ENCODE measurements around the gene KCNJ10.
A peak's percentile ranks its signal among the peaks of the same experiment; 100 is the strongest.

Gene KCNJ10

DNA sequence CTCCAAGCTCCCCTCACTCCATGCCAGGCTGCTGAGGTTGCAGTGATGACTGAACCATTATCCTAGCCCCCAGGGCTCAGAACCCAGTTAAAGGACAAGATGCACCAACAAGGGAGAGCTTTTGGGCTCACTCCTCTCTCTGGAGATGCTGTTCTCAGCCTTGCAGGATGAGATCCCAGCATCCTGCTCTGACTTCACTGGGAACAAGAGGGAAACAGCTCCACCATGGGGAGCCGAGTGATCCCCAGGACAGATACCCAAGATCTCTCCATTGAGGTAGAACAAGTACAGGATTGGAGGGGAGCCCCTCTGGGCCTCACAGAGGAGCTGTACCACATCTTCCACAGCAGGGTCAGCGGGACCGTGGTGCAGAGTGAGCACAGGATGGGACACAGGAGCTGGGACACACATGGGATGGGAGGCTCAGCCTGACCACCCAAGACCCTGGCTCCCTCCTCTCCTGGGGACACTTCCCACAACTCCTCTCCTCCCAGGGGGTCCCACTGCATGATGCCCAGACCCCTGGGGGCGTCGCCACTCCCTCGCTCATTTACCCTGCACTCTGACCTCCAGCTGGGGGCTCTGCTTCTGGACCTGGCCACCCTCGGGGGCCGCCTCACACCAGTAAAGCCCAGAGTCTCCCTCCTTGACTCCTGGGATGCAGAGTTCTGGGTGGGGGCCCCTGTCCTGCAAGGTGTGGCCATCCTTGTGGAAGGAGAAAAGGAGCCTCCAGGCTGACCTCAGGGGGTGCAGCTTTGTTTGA lies 97.3 kb downstream of the KCNJ10 start:
- TF ChIP-seq, protein P1, sequence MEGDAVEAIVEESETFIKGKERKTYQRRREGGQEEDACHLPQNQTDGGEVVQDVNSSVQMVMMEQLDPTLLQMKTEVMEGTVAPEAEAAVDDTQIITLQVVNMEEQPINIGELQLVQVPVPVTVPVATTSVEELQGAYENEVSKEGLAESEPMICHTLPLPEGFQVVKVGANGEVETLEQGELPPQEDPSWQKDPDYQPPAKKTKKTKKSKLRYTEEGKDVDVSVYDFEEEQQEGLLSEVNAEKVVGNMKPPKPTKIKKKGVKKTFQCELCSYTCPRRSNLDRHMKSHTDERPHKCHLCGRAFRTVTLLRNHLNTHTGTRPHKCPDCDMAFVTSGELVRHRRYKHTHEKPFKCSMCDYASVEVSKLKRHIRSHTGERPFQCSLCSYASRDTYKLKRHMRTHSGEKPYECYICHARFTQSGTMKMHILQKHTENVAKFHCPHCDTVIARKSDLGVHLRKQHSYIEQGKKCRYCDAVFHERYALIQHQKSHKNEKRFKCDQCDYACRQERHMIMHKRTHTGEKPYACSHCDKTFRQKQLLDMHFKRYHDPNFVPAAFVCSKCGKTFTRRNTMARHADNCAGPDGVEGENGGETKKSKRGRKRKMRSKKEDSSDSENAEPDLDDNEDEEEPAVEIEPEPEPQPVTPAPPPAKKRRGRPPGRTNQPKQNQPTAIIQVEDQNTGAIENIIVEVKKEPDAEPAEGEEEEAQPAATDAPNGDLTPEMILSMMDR (IDR thresholded peaks at IDR 0.05; ENCODE audit: control insufficient read depth, extremely low read depth, insufficient read depth), result no peak
- DNase-seq (ENCODE audit: low read depth), result no peak
- H3K4me3 ChIP-seq (ENCODE audit: low read depth, low read length), result no peak overlapping the region

GRCh38 chr1:159970932-159971342 lies 99.0 kb downstream of the KCNJ10 start:
- TF ChIP-seq, protein P1 (IDR thresholded peaks at IDR 0.05; ENCODE audit: control insufficient read depth, extremely low read depth, insufficient read depth), result no peak
- DNase-seq (ENCODE audit: low read depth), result no peak
- H3K4me3 ChIP-seq (ENCODE audit: low read depth, low read length), result no peak overlapping the region

GRCh38 chr1:159968901-159969300 lies 101.1 kb downstream of the KCNJ10 start:
- no peak for DNase-seq (ENCODE audit: low read depth)
- TF ChIP-seq, protein P1 (IDR thresholded peaks at IDR 0.05; ENCODE audit: control insufficient read depth, extremely low read depth, insufficient read depth), result no peak
- no peak overlapping the region for H3K4me3 ChIP-seq (ENCODE audit: low read depth, low read length)

DNA sequence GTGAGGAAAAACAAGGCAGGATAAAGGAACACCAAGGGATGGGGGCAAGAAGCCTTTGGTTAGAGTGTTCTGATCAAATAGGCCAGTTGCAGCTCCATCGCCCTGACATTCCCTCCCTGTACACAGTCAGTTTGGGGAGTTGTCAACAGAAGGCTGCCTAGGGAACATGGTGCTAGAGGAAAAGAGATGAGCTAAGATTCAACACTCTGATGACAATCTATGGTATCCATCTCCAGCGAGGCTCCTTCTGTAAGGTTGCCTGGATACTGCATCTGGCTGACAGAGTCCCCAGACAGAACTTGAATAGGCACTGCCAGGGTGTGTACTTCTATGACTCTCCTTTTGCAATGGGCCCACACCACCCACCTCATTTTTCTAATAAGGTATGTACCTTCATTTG lies 104.7 kb downstream of the KCNJ10 start:
- TF ChIP-seq, protein P1 (IDR thresholded peaks at IDR 0.05; ENCODE audit: control insufficient read depth, extremely low read depth, insufficient read depth), result no peak
- H3K4me3 ChIP-seq (ENCODE audit: low read depth, low read length), result no peak overlapping the region
- DNase-seq (ENCODE audit: low read depth), result no peak

GRCh38 chr1:159964144-159964543 lies 105.8 kb downstream of the KCNJ10 start:
- TF ChIP-seq, protein P1 (IDR thresholded peaks at IDR 0.05; ENCODE audit: control insufficient read depth, extremely low read depth, insufficient read depth), result no peak
- DNase-seq (ENCODE audit: low read depth), result no peak

GRCh38 chr1:159962176-159962575 lies 107.8 kb downstream of the KCNJ10 start:
- no peak for DNase-seq (ENCODE audit: low read depth)
- TF ChIP-seq, protein P1 (IDR thresholded peaks at IDR 0.05; ENCODE audit: control insufficient read depth, extremely low read depth, insufficient read depth), result no peak
- no peak overlapping the region for H3K4me3 ChIP-seq (ENCODE audit: low read depth, low read length)

More at GRCh38 chr1:159964144-159964543, 105.8 kb downstream of the KCNJ10 start:
- H3K4me3 ChIP-seq (ENCODE audit: low read depth, low read length), result no peak overlapping the region

GRCh38 chr1:159961636-159962035 lies 108.3 kb downstream of the KCNJ10 start:
- TF ChIP-seq, protein P1 (IDR thresholded peaks at IDR 0.05; ENCODE audit: control insufficient read depth, extremely low read depth, insufficient read depth), result no peak
- peak overlapping the region; percentile 4 for H3K4me3 ChIP-seq (ENCODE audit: low read depth, low read length)
- DNase-seq (ENCODE audit: low read depth), result no peak

Data from LNCaP clone FGC (cell line).